GM19455 (cell line): ENCODE data around the gene ULK4.

Experiments used
- ATAC-seq: cut with Tn5 transposase; IDR thresholded peaks from one replicate; pipeline ENCODE4 v1.9.1; 2021; ENCODE audit not compliant: unreplicated experiment

The ULK4 gene

GRCh38 chr3:41519746-41520145 is 442.2 kb downstream of the ULK4 start:
- no peak for ATAC-seq

GRCh38 chr3:41518626-41519025 is 443.3 kb downstream of the ULK4 start:
- no peak for ATAC-seq

GRCh38 chr3:41508063-41508696 is 453.7 kb downstream of the ULK4 start:
- ATAC-seq, result no peak

GRCh38 chr3:41507336-41508062 is 454.4 kb downstream of the ULK4 start:
- no peak for ATAC-seq

GRCh38 chr3:41503998-41504623 is 457.8 kb downstream of the ULK4 start:
- no peak for ATAC-seq

GRCh38 chr3:41502481-41502880 is 459.4 kb downstream of the ULK4 start:
- no peak for ATAC-seq

GRCh38 chr3:41502023-41502422 is 459.9 kb downstream of the ULK4 start:
- ATAC-seq, result no peak

- ATAC-seq, result no peak
These were observed 463.1 kb downstream of the ULK4 start for GRCh38 chr3:41498847-41499246.

DNA sequence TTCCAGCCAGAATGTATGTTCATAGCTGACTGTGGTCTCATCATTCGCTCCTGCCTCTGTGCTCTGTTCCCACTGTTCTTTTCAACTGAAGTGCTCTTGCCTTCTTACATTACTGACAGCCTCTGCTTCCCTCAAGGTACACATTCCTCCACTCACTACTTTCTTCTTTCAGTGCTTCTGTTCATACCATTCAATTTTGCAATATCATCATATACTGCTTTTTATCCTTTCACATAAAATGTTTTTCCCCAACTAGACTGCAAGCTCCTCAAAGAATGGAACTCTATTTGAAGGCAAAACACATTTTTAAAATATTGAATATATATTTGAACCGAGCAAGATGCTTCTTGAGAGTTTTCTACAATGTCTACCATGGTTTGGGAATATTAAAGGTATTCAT is 471.5 kb downstream of the ULK4 start:
- ATAC-seq, result no peak

DNA sequence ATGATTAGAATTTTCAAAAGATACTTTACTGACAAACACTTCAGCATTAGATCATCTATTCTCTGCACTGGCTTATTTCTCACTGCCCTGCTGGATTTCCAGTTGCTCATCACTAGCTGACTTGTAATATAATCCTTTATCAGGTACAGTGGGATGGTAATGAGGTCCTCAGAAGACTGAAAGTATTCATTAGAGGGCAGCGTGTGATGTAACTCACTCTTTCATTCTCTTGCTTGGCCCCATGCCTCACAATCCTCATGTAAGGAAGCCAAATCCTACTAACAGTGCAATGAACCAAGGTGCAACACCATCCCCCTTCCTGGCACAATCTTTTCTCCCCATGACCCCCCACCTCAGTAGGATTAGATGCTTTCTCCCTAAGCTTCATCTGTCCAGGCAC is 472.7 kb downstream of the ULK4 start:
- no peak for ATAC-seq

DNA sequence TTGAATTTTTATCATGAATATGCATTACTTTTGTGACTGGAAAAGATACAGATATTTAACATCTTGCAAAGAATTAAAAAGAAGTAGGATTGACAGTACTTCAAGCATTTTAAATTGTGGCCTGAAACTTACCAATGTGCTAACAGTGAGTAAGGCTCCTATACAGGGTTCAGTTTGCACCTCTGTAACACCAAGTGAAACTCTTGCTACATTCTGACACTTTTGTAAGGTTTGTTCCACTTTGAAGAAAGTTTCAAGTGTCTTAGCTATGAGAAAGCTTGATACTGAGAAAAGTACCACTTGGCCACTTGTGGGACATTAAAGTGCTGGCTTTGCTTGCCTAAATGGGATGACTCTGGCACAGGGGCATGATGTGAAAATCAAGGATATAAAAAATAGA is 473.4 kb downstream of the ULK4 start:
- ATAC-seq, result no peak

DNA sequence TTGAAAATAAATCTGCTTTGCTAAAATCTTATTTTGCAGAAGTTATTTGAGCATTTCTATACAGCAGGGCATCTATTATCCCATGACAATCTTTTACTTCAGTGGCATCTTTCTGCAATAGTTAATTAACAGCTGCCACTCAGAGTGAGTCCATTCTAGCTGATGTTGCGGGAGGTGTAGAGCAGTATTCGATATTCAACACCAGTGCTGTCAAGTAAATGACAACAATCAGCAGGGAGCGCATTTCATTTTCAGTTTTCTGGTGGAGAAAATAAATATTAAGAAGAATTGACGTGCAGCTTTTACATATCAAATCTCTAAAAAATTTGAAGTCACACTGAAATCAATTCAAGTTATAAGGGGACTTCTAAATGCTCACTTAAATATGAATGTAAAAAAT is 476.4 kb downstream of the ULK4 start:
- no peak for ATAC-seq

DNA sequence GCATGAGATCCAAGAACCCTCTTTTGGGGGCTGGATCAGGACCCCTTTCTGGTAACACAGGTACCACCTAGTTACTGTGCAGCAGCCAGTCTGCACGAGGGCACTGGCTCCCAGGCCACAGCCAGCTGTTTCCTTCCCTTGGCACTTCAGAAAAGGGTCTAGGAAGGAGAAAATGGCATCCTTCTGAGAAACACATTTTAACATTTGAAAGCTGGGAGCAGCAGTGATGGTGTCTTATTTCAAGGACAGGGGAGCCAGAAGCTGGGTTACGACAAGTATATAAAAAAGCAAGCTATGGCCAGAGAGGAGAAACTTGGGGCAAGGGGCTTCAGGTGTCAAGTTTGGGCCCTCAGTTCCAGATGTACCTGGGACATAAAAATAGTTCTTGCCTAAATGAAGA is 479.8 kb downstream of the ULK4 start:
- ATAC-seq, result no peak

- no peak for ATAC-seq
These were observed 483.6 kb downstream of the ULK4 start for GRCh38 chr3:41478278-41478677.

DNA sequence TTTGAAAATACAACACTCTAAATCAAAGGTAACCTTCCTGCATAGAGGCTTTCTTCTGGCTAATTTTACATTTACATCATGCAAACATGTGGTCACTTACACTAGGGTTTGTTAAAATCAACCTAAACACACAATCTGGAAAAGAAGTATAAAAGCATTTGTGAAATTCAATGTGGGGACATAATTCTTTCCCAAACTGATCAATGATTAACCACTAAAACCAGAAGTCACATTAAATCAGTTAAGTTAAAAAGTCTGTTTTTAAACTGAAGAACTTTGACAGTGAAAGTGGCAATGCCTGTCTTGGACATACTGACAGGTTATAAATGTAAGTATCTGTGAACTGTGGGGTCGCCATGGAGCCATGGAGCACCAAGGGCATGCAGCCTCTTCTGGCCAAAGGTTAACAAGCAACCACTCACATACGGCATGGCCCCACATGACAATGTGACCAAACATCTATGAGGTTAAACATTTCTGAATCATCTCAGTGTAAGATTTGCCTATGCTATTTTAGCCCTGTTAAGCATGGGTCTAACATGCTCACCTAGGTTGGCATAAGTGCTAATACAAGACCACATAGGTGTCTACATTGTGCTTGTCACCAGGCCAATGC is 484.4 kb downstream of the ULK4 start:
- ATAC-seq, result no peak

- no peak for ATAC-seq
These were observed 492.8 kb downstream of the ULK4 start for GRCh38 chr3:41469083-41469482.

DNA sequence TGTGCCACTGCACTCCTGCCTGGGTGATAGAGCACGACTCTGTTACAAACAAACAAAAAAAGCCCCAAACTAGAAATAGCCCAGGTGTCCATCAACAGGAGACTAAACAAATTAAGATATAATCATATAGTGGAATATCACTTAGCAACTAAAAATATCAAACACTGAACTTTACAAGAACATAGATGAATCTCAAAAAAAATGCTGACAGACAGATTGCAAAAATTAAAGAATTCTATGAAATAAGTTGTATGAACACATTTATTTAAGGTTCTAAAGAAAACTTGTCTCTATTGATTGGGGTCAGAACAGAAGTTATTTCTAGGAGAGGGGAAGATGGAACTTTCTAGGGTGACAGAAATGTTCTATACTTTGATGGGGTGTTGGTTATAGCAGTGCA is 494.4 kb downstream of the ULK4 start:
- no peak for ATAC-seq

DNA sequence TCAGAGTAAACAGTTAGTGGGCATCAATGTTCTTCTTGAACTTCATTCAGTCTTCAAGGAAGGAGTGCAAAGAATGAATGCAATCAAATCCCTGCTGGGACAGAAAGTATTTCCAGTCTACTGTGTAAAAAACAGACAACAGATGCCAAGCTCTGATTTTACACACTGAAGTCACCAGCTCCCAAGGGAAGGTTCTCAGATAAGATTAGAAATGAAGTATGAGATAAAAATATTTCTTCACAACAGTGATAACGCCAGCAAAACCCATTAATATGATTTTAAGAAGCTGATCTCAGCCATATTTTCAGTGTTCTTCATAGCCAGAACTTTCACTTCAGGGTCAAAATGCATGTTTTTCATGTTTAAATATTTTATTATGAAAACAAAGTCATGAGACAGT is 497.0 kb downstream of the ULK4 start:
- no peak for ATAC-seq

DNA sequence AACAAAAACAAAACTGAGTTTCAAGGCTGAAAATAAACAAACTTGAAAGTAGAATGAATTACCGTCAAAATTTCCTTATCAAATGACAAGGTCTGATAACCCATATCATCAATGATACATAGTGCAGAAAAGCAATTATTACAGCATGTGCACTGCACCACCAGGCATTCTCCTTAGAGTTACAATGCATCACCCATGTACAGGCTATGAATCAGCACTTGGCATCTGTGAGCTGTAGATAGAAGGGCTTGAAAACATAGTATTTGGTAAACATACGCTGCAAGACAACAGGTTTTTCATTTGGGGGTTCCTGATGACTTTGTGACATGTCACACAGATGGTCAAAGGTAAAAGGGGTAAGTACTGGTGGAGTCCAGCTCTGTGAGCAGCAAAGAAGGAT is 497.5 kb downstream of the ULK4 start:
- no peak for ATAC-seq

- ATAC-seq, result no peak
These were observed 499.7 kb downstream of the ULK4 start for GRCh38 chr3:41462103-41462691.

GRCh38 chr3:41460736-41461135 is 501.2 kb downstream of the ULK4 start:
- ATAC-seq, result no peak

DNA sequence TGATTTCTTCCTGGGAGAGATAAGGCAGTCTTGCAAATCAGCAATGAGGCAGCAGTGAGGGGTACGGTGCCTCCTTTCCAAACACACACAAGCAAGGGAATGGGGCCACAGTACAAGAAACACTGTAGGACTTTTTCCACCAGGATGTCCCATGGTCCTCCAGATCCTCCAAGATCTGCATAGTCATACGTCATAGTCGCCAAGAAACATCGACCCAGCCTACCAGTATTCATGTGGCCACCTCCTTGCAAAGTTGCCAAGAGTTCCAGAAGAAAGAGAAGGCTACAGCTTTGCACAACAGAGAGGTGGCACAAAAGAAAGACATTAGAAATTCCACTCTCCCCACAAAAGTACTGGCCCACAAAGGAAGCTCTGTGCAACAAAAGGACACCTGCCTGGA is 504.7 kb downstream of the ULK4 start:
- ATAC-seq, result no peak
